Osteoblast (primary cell): ENCODE results near the gene ADGRG6. TPM values are rescaled to one million over a fixed set of nuclear protein-coding genes. Genes with fewer than 3 reads are reported as not detected.

Source experiments
- DNase-seq: peaks from one replicate; pipeline ENCODE4 v3.0.0; 2011; ENCODE audit warnings: low spot score, mixed read lengths; ENCODE audit not compliant: insufficient read length; ENCODE audit errors: missing footprints
- H2AFZ ChIP-seq: 2 replicates; pipeline ENCODE4 v1.6.0; 2011; ENCODE audit warnings: mild to moderate bottlenecking, low read length
- H3K27ac ChIP-seq: 2 replicates; pipeline ENCODE4 v1.5.1; 2011; ENCODE audit warnings: mild to moderate bottlenecking, low read depth, low read length, moderate library complexity
- H3K27me3 ChIP-seq: 2 replicates; pipeline ENCODE4 v1.6.0; 2012; ENCODE audit warnings: mild to moderate bottlenecking, control low read depth, inconsistent platforms, low read length, moderate library complexity; ENCODE audit not compliant: insufficient read depth
- H3K36me3 ChIP-seq: 2 replicates; pipeline ENCODE4 v1.5.1; 2011; ENCODE audit warnings: mild to moderate bottlenecking, low read length, control low read depth, moderate library complexity; ENCODE audit not compliant: insufficient read depth
- H3K4me1 ChIP-seq: 2 replicates; pipeline ENCODE4 v1.5.1; 2011; ENCODE audit warnings: mild to moderate bottlenecking, low read length, control low read depth, moderate library complexity; ENCODE audit not compliant: insufficient read depth
- H3K4me2 ChIP-seq: 2 replicates; pipeline ENCODE4 v1.6.0; 2011; ENCODE audit warnings: mild to moderate bottlenecking, low read length; ENCODE audit not compliant: insufficient read depth
- H3K4me3 ChIP-seq: fragments of 200-600 bp; sonication (generic); 3 replicates; pipeline ENCODE4 v1.5.1; 2012; ENCODE audit warnings: mild to moderate bottlenecking, low read length, inconsistent platforms; ENCODE audit not compliant: insufficient read depth
- H3K79me2 ChIP-seq: 2 replicates; pipeline ENCODE4 v1.6.0; 2012; ENCODE audit warnings: mild to moderate bottlenecking, low read length, control low read depth, inconsistent platforms; ENCODE audit not compliant: insufficient read depth
- H3K9me3 ChIP-seq: 2 replicates; pipeline ENCODE4 v1.5.1; 2011; ENCODE audit warnings: low read depth, low read length, control low read depth
- H4K20me1 ChIP-seq: 2 replicates; pipeline ENCODE4 v1.6.0; 2012; ENCODE audit warnings: mild to moderate bottlenecking, low read length, control low read depth; ENCODE audit not compliant: insufficient read depth
- CTCF ChIP-seq: IDR thresholded peaks from 2 replicates; pipeline ENCODE4 v1.5.1; 2011; ENCODE audit warnings: mild to moderate bottlenecking, low read depth, low read length, moderate library complexity; ENCODE audit errors: extremely low read depth
- total RNA-seq: library from RNA; depleted of rRNA; stranded (reverse); fragments of >200 nt; gene quantifications from 2 replicates; pipeline ENCODE4 v1.2.3, GENCODE V29; 2012

Gene ADGRG6
- total RNA-seq, 1 donor = 0.36 TPM

GRCh38 chr6:142333431-142333830 lies 31.6 kb downstream of the ADGRG6 start:
- Histone ChIP-seq H3K27me3 (no peaks in the 10 kb centered on the region), H3K4me1 (no peaks in the 10 kb centered on the region), H2AFZ (no peak overlapping the region), H3K79me2 (no peaks in the 10 kb centered on the region), H3K4me2 (no peak overlapping the region), H3K4me3 (no peak overlapping the region), H3K27ac (no peak overlapping the region), H4K20me1 (no peaks in the 10 kb centered on the region), H3K36me3 (no peaks in the 10 kb centered on the region), H3K9me3 (no peaks in the 10 kb centered on the region)
- no peak for TF ChIP-seq CTCF
- DNase-seq = no peak

GRCh38 chr6:142334294-142334693 lies 32.5 kb downstream of the ADGRG6 start:
- Histone ChIP-seq H3K27ac (no peak overlapping the region), H4K20me1 (no peaks in the 10 kb centered on the region), H2AFZ (no peak overlapping the region), H3K36me3 (no peaks in the 10 kb centered on the region), H3K4me1 (no peaks in the 10 kb centered on the region), H3K4me3 (no peak overlapping the region), H3K27me3 (no peaks in the 10 kb centered on the region), H3K9me3 (no peaks in the 10 kb centered on the region), H3K79me2 (no peaks in the 10 kb centered on the region), H3K4me2 (no peak overlapping the region)
- TF ChIP-seq CTCF = no peak
- no peak for DNase-seq

GRCh38 chr6:142335415-142335814 lies 33.6 kb downstream of the ADGRG6 start:
- no peak overlapping the region for H3K4me3 ChIP-seq
- H2AFZ ChIP-seq = no peak overlapping the region
- no peaks in the 10 kb centered on the region for H3K9me3 ChIP-seq
- no peak for DNase-seq
- no peak for TF ChIP-seq CTCF
- H3K27ac ChIP-seq = no peak overlapping the region
- no peaks in the 10 kb centered on the region for H3K36me3 ChIP-seq
- H4K20me1 ChIP-seq = no peaks in the 10 kb centered on the region
- H3K79me2 ChIP-seq = no peaks in the 10 kb centered on the region
- no peak overlapping the region for H3K4me2 ChIP-seq
- H3K27me3 ChIP-seq = no peaks in the 10 kb centered on the region
- H3K4me1 ChIP-seq = no peaks in the 10 kb centered on the region

GRCh38 chr6:142336183-142336582 lies 34.4 kb downstream of the ADGRG6 start:
- Histone ChIP-seq H2AFZ (no peak overlapping the region), H3K9me3 (no peaks in the 10 kb centered on the region), H3K4me2 (no peak overlapping the region), H3K36me3 (no peaks in the 10 kb centered on the region), H3K79me2 (no peaks in the 10 kb centered on the region), H3K27ac (no peak overlapping the region), H4K20me1 (no peaks in the 10 kb centered on the region), H3K27me3 (no peaks in the 10 kb centered on the region), H3K4me1 (no peaks in the 10 kb centered on the region), H3K4me3 (no peak overlapping the region)
- no peak for TF ChIP-seq CTCF
- DNase-seq = no peak
